Endometrial microvascular endothelial cells (primary cell): ENCODE measurements around the gene ABCC3. TPM values are rescaled to one million over a fixed set of nuclear protein-coding genes. Genes with fewer than 3 reads are reported as not detected.

Source experiments
- total RNA-seq: library from RNA; depleted of rRNA; stranded (reverse); fragments of >200 nt; gene quantifications from one replicate; pipeline ENCODE4 v1.2.3, GENCODE V29; 2015; ENCODE audit errors: inconsistent ontology term

The ABCC3 gene
- total RNA-seq, 1 donor from 2014 or later: 34.9 TPM

Other genes starting within 250 kb of the ABCC3 start
- 276 TPM for gene LRRC59, start 237.4 kb upstream of the ABCC3 start, total RNA-seq
- 25.8 TPM for gene ACSF2, start 208.7 kb upstream of the ABCC3 start, total RNA-seq
- not detected for gene CHAD, start 166.0 kb upstream of the ABCC3 start, total RNA-seq
- 33.2 TPM for gene RSAD1, start 156.0 kb upstream of the ABCC3 start, total RNA-seq
- gene MYCBPAP, start 126.4 kb upstream of the ABCC3 start, total RNA-seq: 5.5 TPM
- not detected for gene EPN3, start 102.1 kb upstream of the ABCC3 start, total RNA-seq
- gene SPATA20, start 87.7 kb upstream of the ABCC3 start, total RNA-seq: 90.3 TPM
- not detected for gene CACNA1G, start 74.2 kb upstream of the ABCC3 start, total RNA-seq
- 43.2 TPM for gene ANKRD40, start 73.0 kb downstream of the ABCC3 start, total RNA-seq
- 15.7 TPM for gene LUC7L3, start 84.7 kb downstream of the ABCC3 start, total RNA-seq
- gene ANKRD40CL, start 132.6 kb downstream of the ABCC3 start, total RNA-seq: not detected
- gene WFIKKN2, start 200.7 kb downstream of the ABCC3 start, total RNA-seq: not detected
- gene TOB1, start 231.5 kb downstream of the ABCC3 start, total RNA-seq: 7.2 TPM